IMR-90 (cell line): ENCODE results near the gene MARS1. TPM values are rescaled to one million over a fixed set of nuclear protein-coding genes. Genes with fewer than 3 reads are reported as not detected.

Source experiments
- ATAC-seq: fragments of 200-7000 bp; cut with Tn5 transposase; 2 replicates; pipeline ENCODE4 v1.9.1; 2020; ENCODE audit warnings: low read depth, mild to moderate bottlenecking, moderate library complexity
- BruUV-seq: library from RNA; stranded (reverse); fragments of 400-500 nt; replicated peaks from 2 replicates; lab custom pipeline; 2021; lab: Mats Ljungman, UMichigan
- CTCF ChIA-PET: fragments of 300-600 bp; formaldehyde crosslinking; extraction: SDS; loops from one replicate; lab custom pipeline; 2021; ENCODE audit warnings: antibody characterized with exemption; lab: Yijun Ruan, JAX
- POLR2A ChIA-PET: fragments of 300-600 bp; sonication (Branson Sonifier 250); formaldehyde crosslinking; loops from one replicate; lab custom pipeline; 2022; ENCODE audit warnings: antibody characterized with exemption; ENCODE audit not compliant: unreplicated experiment; lab: Charles Lee
- DNase-seq: peaks from one replicate; pipeline ENCODE4 v3.0.0; 2013
- H2AFZ ChIP-seq: replicated peaks from 2 replicates; pipeline ENCODE3; 2013; ENCODE audit warnings: low read length, mild to moderate bottlenecking; ENCODE audit not compliant: poor library complexity
- H2AK5ac ChIP-seq: 2 replicates; pipeline ENCODE4 v1.6.1; 2013; ENCODE audit warnings: low read depth, low read length, inconsistent platforms
- H2AK9ac ChIP-seq: replicated peaks from 2 replicates; pipeline ENCODE3; 2013; ENCODE audit warnings: mild to moderate bottlenecking, low read depth, low read length, moderate library complexity; ENCODE audit not compliant: poor library complexity
- H2BK120ac ChIP-seq: 2 replicates; pipeline ENCODE4 v1.6.1; 2013; ENCODE audit warnings: low read depth, low read length, inconsistent platforms
- H2BK15ac ChIP-seq: 3 replicates; pipeline ENCODE4 v1.6.1; 2013; ENCODE audit warnings: low read depth, low read length, inconsistent platforms
- H2BK20ac ChIP-seq: 2 replicates; pipeline ENCODE4 v1.6.1; 2013; ENCODE audit warnings: low read depth, mild to moderate bottlenecking, inconsistent platforms, low read length, moderate library complexity
- H2BK5ac ChIP-seq: 2 replicates; pipeline ENCODE4 v1.6.1; 2013; ENCODE audit warnings: mild to moderate bottlenecking, low read depth, low read length, inconsistent platforms; ENCODE audit not compliant: poor library complexity, severe bottlenecking
- H3K14ac ChIP-seq: replicated peaks from 2 replicates; pipeline ENCODE4 v1.6.1; 2013; ENCODE audit warnings: low read depth, low read length, inconsistent platforms
- H3K18ac ChIP-seq: 2 replicates; pipeline ENCODE4 v1.6.1; 2013; ENCODE audit warnings: low read depth, low read length, control low read depth
- H3K23ac ChIP-seq: 2 replicates; pipeline ENCODE4 v1.6.1; 2013; ENCODE audit warnings: low read depth, low read length, inconsistent platforms
- H3K27ac ChIP-seq: 2 replicates; pipeline ENCODE4 v1.5.1; 2013; ENCODE audit warnings: mild to moderate bottlenecking, control low read depth, low read length; ENCODE audit not compliant: insufficient read depth
- H3K27me3 ChIP-seq: 2 replicates; pipeline ENCODE4 v1.6.1; 2013; ENCODE audit warnings: low read length; ENCODE audit not compliant: control insufficient read depth, insufficient read depth
- H3K36me3 ChIP-seq: 2 replicates; pipeline ENCODE4 v1.6.1; 2013; ENCODE audit warnings: low read length, mixed read lengths; ENCODE audit not compliant: control insufficient read depth, insufficient read depth
- H3K4ac ChIP-seq: 2 replicates; pipeline ENCODE4 v1.6.1; 2013; ENCODE audit warnings: low read depth, low read length, inconsistent platforms
- H3K4me1 ChIP-seq: 2 replicates; pipeline ENCODE4 v1.6.1; 2013; ENCODE audit warnings: low read length, mixed read lengths; ENCODE audit not compliant: control insufficient read depth, insufficient read depth
- H3K4me2 ChIP-seq: 2 replicates; pipeline ENCODE4 v1.6.1; 2013; ENCODE audit warnings: low read depth, mild to moderate bottlenecking, control low read depth, low read length, moderate library complexity
- H3K4me3 ChIP-seq: 2 replicates; pipeline ENCODE4 v1.5.1; 2013; ENCODE audit warnings: low read depth, mild to moderate bottlenecking, control low read depth, low read length, moderate library complexity; ENCODE audit not compliant: insufficient read depth
- H3K56ac ChIP-seq: 2 replicates; pipeline ENCODE4 v1.6.1; 2013; ENCODE audit warnings: low read length, inconsistent platforms; ENCODE audit not compliant: insufficient read depth; ENCODE audit errors: extremely low read depth
- H3K79me1 ChIP-seq, 2 experiments: 2 replicates each; pipeline ENCODE4 v1.6.1; 2013; ENCODE audit warnings: low read length in 2 of 2, inconsistent platforms in 1 of 2, low read depth in 1 of 2
- H3K9ac ChIP-seq: 2 replicates; pipeline ENCODE4 v1.6.1; 2013; ENCODE audit warnings: low read depth, low read length, control low read depth
- H3K9me1 ChIP-seq: 2 replicates; pipeline ENCODE4 v1.6.1; 2013; ENCODE audit warnings: low read length, inconsistent platforms; ENCODE audit not compliant: insufficient read depth
- H3K9me3 ChIP-seq: 2 replicates; pipeline ENCODE4 v1.6.1; 2013; ENCODE audit warnings: low read length; ENCODE audit not compliant: control insufficient read depth, insufficient read depth
- H4K20me1 ChIP-seq: 2 replicates; pipeline ENCODE4 v1.6.1; 2013; ENCODE audit warnings: low read length, inconsistent platforms; ENCODE audit not compliant: insufficient read depth
- H4K5ac ChIP-seq: 2 replicates; pipeline ENCODE4 v1.6.1; 2013; ENCODE audit warnings: mild to moderate bottlenecking, low read depth, low read length, control low read depth
- H4K8ac ChIP-seq, 2 experiments: 2 replicates each; pipeline ENCODE4 v1.6.1; 2013; ENCODE audit warnings: low read depth in 2 of 2, low read length in 2 of 2, control low read depth in 1 of 2, inconsistent platforms in 1 of 2
- H4K91ac ChIP-seq: 2 replicates; pipeline ENCODE4 v1.6.1; 2013; ENCODE audit warnings: low read depth, low read length, inconsistent platforms; ENCODE audit not compliant: insufficient read depth
- CEBPB ChIP-seq: IDR thresholded peaks from 2 replicates; pipeline ENCODE4 v1.6.1; 2012; ENCODE audit warnings: low read depth, low read length, improper control_type of control experiment
- CHD1 ChIP-seq: IDR thresholded peaks from 2 replicates; pipeline ENCODE4 v1.6.1; 2012; ENCODE audit warnings: low read depth, low read length, improper control_type of control experiment
- FOS ChIP-seq: fragments of 150-350 bp; IDR thresholded peaks from 2 replicates; pipeline ENCODE4 v1.6.1; 2016; ENCODE audit warnings: low read depth, low read length
- MAFK ChIP-seq: IDR thresholded peaks from 2 replicates; pipeline ENCODE4 v1.6.1; 2012; ENCODE audit warnings: low read depth, low read length, improper control_type of control experiment
- MAZ ChIP-seq: IDR thresholded peaks from 2 replicates; pipeline ENCODE4 v1.6.1; 2012; ENCODE audit warnings: low read depth, mild to moderate bottlenecking, low read length, improper control_type of control experiment, moderate library complexity, borderline replicate concordance
- MXI1 ChIP-seq: IDR thresholded peaks from 2 replicates; pipeline ENCODE4 v1.6.1; 2012; ENCODE audit warnings: low read depth, mild to moderate bottlenecking, low read length, moderate library complexity, borderline replicate concordance
- NFE2L2 ChIP-seq: fragments of 150-350 bp; IDR thresholded peaks from 2 replicates; pipeline ENCODE4 v1.6.1; 2016; ENCODE audit warnings: low read depth, mild to moderate bottlenecking, low read length
- POLR2A ChIP-seq: IDR thresholded peaks from 2 replicates; pipeline ENCODE4 v1.6.1; 2012; ENCODE audit warnings: mild to moderate bottlenecking, low read depth, low read length
- RAD21 ChIP-seq: IDR thresholded peaks from 2 replicates; pipeline ENCODE4 v1.6.1; 2012; ENCODE audit warnings: low read length, improper control_type of control experiment
- RCOR1 ChIP-seq: IDR thresholded peaks from 2 replicates; pipeline ENCODE4 v1.6.1; 2012; ENCODE audit warnings: mild to moderate bottlenecking, low read length, improper control_type of control experiment; ENCODE audit not compliant: insufficient replicate concordance
- RFX5 ChIP-seq: IDR thresholded peaks from 2 replicates; pipeline ENCODE4 v1.8.0; 2012; ENCODE audit warnings: low read depth, mild to moderate bottlenecking, low read length, moderate library complexity
- SMC3 ChIP-seq: fragments of 150-350 bp; IDR thresholded peaks from 2 replicates; pipeline ENCODE4 v1.6.1; 2016; ENCODE audit warnings: low read depth, mild to moderate bottlenecking, antibody characterized with exemption, low read length, moderate library complexity
- WGBS, 2 experiments: methylation state at CpG; one replicate each; pipeline versions ENCODE4 v1.1.5 to v1.1.7; 2013; ENCODE audit warnings: missing lambda C conversion rate in 2 of 2; ENCODE audit not compliant: insufficient read length in 1 of 2; ENCODE audit errors: extremely low coverage in 2 of 2; 5-methylcytosine and 5-hydroxymethylcytosine counted together
- dilution Hi-C: fragments of 300-500 bp; cut with HindIII; formaldehyde crosslinking; loops from one replicate; pipeline ENCODE4 v1.14.3; 2018; ENCODE audit warnings: low sequenced_read_pairs; ENCODE audit not compliant: unreplicated experiment
- in situ Hi-C: fragments of 300-500 bp; cut with MboI; formaldehyde crosslinking; loops from 3 replicates; pipeline ENCODE4 v1.14.3; 2019; ENCODE audit warnings: low sequenced_read_pairs, inconsistent platforms, mixed read lengths
- intact Hi-C: fragments of 100-400 bp; cut with micrococcal nuclease; formaldehyde crosslinking; loops from 2 replicates; pipeline ENCODE4 v1.10.0; 2022
- polyA plus RNA-seq, 3 experiments: library from polyadenylated mRNA; depleted of rRNA; stranded (reverse); fragments of >200 nt; gene quantifications; 2 replicates each; pipeline ENCODE4 v1.2.3, GENCODE V29; 2012; ENCODE audit warnings: low replicate concordance in 1 of 3
- total RNA-seq: library from RNA; depleted of rRNA; stranded (reverse); fragments of >200 nt; gene quantifications from 2 replicates; pipeline ENCODE4 v1.2.3, GENCODE V29; 2012
- TF ChIP-seq, protein P1 (sequence below): fragments of 150-350 bp; IDR thresholded peaks from 2 replicates; pipeline ENCODE4 v1.6.1; 2017; ENCODE audit warnings: mild to moderate bottlenecking, antibody characterized with exemption, low read length, low read depth
- TF ChIP-seq, protein P2 (sequence below): fragments of 150-350 bp; IDR thresholded peaks from 2 replicates; pipeline ENCODE4 v1.6.1; 2016; ENCODE audit warnings: low read depth, mild to moderate bottlenecking, low read length, moderate library complexity, borderline replicate concordance
- TF ChIP-seq, protein P3 (sequence below): conservative IDR thresholded peaks from 2 replicates; pipeline ENCODE4 v1.5.1; 2012; ENCODE audit warnings: mild to moderate bottlenecking, low read depth, low read length, improper control_type of control experiment

MARS1 gene
- total and polyA plus RNA-seq, 2 of the 4 experiments (the other 2 are of a cell fraction), result 156 to 164 TPM

DNA sequence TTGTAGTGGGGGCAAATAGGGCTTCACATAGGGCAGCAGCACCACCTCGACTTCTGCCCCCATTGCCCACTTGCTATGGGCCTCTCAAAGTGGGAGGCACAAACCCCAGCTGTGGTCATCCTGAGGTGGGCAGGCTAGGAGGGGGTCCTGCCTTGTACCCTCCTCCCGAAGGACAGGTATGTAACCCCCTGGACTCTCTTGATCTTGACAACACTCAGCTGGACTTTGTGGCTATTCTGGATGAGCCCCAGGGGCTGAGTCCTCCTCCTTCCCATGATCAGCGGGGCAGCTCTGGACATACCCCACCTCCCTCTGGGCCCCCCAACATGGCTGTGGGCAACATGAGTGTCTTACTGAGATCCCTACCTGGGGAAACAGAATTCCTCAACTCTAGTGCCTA lies 16.2 kb upstream of the MARS1 start:
- Histone ChIP-seq H3K14ac (no peak overlapping the region), H3K56ac (no peak overlapping the region), H3K9me3 (no peaks in the 10 kb centered on the region; the same call in 1 of the 2 replicates), H3K79me1 (no peaks in the 10 kb centered on the region), H2BK120ac (no peak overlapping the region), H3K18ac (no peak overlapping the region), H3K36me3 (no peaks in the 10 kb centered on the region), H3K4me3 (no peak overlapping the region), H4K91ac (no peak overlapping the region), H2BK5ac (no peak overlapping the region), H2AK9ac (no peak overlapping the region), H3K4me2 (no peak overlapping the region), H3K27me3 (peaks cover 54% of the 10 kb centered on the region), H3K9me1 (0 out of 2 replicates have a peak, but pooled peaks cover 2% of the 10 kb centered on the region), H2BK15ac (no peak overlapping the region), H4K5ac (no peak overlapping the region), H3K9ac (no peak overlapping the region), H2AFZ (no peak overlapping the region), H2BK20ac (no peak overlapping the region), H4K8ac (no peak overlapping the region), H3K23ac (no peak overlapping the region), H2AK5ac (no peak overlapping the region), H3K27ac (no peak overlapping the region), H3K4me1 (0 out of 2 replicates have a peak, but pooled peaks cover 2% of the 10 kb centered on the region), H3K4ac (no peak overlapping the region), H4K20me1 (no peaks in the 10 kb centered on the region)
- ATAC-seq (no peak), DNase-seq (no peak)
- dilution Hi-C loops (no loop called here), intact Hi-C loops (no loop called here), in situ Hi-C loops (no loop called here)
- CTCF ChIA-PET, result no interaction called here
- WGBS, 2 experiments, result no CpG with 5 or more reads among the region's 3 CpGs
- BruUV-seq, result no TSS peak
- TF ChIP-seq CEBPB (no peak), POLR2A (no peak), RFX5 (no peak), MXI1 (no peak), RAD21 (no peak), RCOR1 (no peak), MAFK (no peak), SMC3 (no peak), MAZ (no peak), CHD1 (no peak), NFE2L2 (no peak), FOS (no peak)
- TF ChIP-seq, protein P1, sequence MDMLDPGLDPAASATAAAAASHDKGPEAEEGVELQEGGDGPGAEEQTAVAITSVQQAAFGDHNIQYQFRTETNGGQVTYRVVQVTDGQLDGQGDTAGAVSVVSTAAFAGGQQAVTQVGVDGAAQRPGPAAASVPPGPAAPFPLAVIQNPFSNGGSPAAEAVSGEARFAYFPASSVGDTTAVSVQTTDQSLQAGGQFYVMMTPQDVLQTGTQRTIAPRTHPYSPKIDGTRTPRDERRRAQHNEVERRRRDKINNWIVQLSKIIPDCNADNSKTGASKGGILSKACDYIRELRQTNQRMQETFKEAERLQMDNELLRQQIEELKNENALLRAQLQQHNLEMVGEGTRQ, result no peak
- TF ChIP-seq, protein P2, sequence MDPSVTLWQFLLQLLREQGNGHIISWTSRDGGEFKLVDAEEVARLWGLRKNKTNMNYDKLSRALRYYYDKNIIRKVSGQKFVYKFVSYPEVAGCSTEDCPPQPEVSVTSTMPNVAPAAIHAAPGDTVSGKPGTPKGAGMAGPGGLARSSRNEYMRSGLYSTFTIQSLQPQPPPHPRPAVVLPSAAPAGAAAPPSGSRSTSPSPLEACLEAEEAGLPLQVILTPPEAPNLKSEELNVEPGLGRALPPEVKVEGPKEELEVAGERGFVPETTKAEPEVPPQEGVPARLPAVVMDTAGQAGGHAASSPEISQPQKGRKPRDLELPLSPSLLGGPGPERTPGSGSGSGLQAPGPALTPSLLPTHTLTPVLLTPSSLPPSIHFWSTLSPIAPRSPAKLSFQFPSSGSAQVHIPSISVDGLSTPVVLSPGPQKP, result no peak
- TF ChIP-seq, protein P3, sequence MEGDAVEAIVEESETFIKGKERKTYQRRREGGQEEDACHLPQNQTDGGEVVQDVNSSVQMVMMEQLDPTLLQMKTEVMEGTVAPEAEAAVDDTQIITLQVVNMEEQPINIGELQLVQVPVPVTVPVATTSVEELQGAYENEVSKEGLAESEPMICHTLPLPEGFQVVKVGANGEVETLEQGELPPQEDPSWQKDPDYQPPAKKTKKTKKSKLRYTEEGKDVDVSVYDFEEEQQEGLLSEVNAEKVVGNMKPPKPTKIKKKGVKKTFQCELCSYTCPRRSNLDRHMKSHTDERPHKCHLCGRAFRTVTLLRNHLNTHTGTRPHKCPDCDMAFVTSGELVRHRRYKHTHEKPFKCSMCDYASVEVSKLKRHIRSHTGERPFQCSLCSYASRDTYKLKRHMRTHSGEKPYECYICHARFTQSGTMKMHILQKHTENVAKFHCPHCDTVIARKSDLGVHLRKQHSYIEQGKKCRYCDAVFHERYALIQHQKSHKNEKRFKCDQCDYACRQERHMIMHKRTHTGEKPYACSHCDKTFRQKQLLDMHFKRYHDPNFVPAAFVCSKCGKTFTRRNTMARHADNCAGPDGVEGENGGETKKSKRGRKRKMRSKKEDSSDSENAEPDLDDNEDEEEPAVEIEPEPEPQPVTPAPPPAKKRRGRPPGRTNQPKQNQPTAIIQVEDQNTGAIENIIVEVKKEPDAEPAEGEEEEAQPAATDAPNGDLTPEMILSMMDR, result no peak
- POLR2A ChIA-PET, result no interaction called here
